HepG2 (cell line): ENCODE results near the gene NEK5. TPM values are rescaled to one million over a fixed set of nuclear protein-coding genes. Genes with fewer than 3 reads are reported as not detected.

Source experiments
- KLF6 ChIP-seq: IDR thresholded peaks from 2 replicates; pipeline ENCODE4 v1.8.0; 2016; ENCODE audit warnings: missing biosample characterization, missing genetic modification reagents
- RBFOX2 ChIP-seq: fragments of 200-400 bp; formaldehyde crosslinking; IDR thresholded peaks from 2 replicates; pipeline ENCODE4 v1.6.1; 2017; ENCODE audit warnings: low read depth, mild to moderate bottlenecking, low read length
- ZNF282 ChIP-seq: fragments of 450-650 bp; IDR thresholded peaks from 2 replicates; pipeline ENCODE4 v1.6.1; 2018; ENCODE audit not compliant: partially characterized antibody
- ZNF446 ChIP-seq: sonication (generic); formaldehyde crosslinking; IDR thresholded peaks from 2 replicates; pipeline ENCODE4 v1.5.0; 2020; ENCODE audit warnings: mild to moderate bottlenecking, missing genetic modification reagents
- ZNF776 ChIP-seq: sonication (generic); formaldehyde crosslinking; IDR thresholded peaks from 2 replicates; pipeline ENCODE4 v1.4.0; 2020; ENCODE audit warnings: mild to moderate bottlenecking, missing genetic modification reagents
- polyA plus RNA-seq, 8 experiments: library from polyadenylated mRNA; depleted of rRNA in 3 of 8; stranded (reverse) in 7 of 8; unstranded in 1 of 8; fragments of >200 nt; fragmentation: Illumina TruSeq in 4 of 8; extraction: Trizol in 4 of 8; gene quantifications; 2 replicates each; pipeline versions ENCODE4 v1.2.1 to v1.2.3, GENCODE V29; 2011 to 2016; ENCODE audit warnings: low read depth in 4 of 8, missing spikeins in 1 of 8, mixed read lengths in 1 of 8; ENCODE audit not compliant: insufficient read depth in 1 of 8
- total RNA-seq, 5 experiments: library from RNA; depleted of rRNA; stranded (reverse); fragments of >200 nt; fragmentation: Illumina TruSeq; extraction: Trizol; gene quantifications; 2 replicates each; pipeline ENCODE4 v1.2.3, GENCODE V29; 2016; ENCODE audit warnings: low read depth in 1 of 5
- TF ChIP-seq, protein P1 (sequence below): IDR thresholded peaks from 2 replicates; pipeline ENCODE4 v1.6.1; 2012; ENCODE audit warnings: low read length, improper control_type of control experiment
- TF ChIP-seq, protein P2 (sequence below): sonication (generic); formaldehyde crosslinking; IDR thresholded peaks from 2 replicates; pipeline ENCODE4 v1.9.0; 2022; ENCODE audit warnings: missing genetic modification reagents, mild to moderate bottlenecking, borderline replicate concordance
- TF ChIP-seq, protein P3 (sequence below): sonication (generic); formaldehyde crosslinking; IDR thresholded peaks from 2 replicates; pipeline ENCODE4 v1.4.0; 2020; ENCODE audit warnings: mild to moderate bottlenecking, missing genetic modification reagents, borderline replicate concordance
- TF ChIP-seq, protein P4 (sequence below): sonication (generic); formaldehyde crosslinking; conservative IDR thresholded peaks from 2 replicates; pipeline ENCODE4 v1.8.0; 2022; ENCODE audit warnings: mild to moderate bottlenecking, moderate library complexity, missing genetic modification reagents
- TF ChIP-seq, protein P5 (sequence below): sonication (generic); formaldehyde crosslinking; IDR thresholded peaks from 2 replicates; pipeline ENCODE4 v1.4.0; 2020; ENCODE audit warnings: mild to moderate bottlenecking, low read depth, missing genetic modification reagents
- TF ChIP-seq, protein P6 (sequence below): IDR thresholded peaks from 2 replicates; pipeline ENCODE4 v1.6.1; 2016; ENCODE audit warnings: low read depth, missing genetic modification reagents, missing compliant biosample characterization

NEK5 gene
- total and polyA plus RNA-seq, 2 of the 13 experiments (the other 11 are each of a cell fraction or from before 2014, with no cell fraction given), result 0.12 to 0.22 TPM

DNA sequence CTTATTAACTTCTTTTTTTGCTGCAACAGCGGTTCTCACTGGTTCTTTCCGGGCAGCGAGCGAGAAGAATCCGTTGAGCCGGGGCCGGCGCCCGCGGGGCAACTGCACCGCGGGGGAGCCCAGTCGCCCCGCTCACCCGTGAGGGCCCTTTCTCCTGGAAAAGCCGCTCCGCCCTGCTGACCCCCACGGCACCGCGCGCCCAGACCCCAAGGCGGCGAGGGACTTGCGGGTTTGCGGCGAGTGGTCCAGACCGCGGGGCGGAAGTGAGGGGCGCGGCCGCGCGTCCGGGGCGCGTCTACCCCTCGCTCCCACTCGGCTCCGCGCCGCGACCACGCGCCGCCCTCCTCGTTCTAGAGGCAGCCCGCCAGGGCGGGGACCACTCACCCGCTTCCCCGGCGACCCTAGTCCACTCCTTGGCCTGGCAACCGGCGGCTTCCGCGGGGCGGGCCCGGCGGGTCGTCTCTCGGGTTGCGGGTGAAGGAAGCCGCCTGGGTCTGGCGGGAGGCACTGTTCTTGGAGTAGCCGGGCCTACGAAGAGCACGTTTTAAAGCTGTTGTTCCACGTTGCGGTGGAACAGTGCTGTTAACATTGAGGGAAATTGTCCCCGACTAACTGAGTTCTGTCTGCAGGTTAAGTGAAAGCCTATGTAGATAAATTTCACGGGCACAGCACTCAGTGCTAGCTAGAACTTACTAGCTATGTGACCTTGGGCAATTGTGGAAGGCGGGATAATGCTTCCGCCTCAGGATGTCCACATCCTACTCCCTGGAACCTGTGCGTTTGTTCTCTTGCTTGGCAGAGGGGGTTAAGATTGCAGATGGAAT lies 30.5 kb upstream of the NEK5 start, which contains the start of gene NEK3 (continued):
- TF ChIP-seq, protein P1, sequence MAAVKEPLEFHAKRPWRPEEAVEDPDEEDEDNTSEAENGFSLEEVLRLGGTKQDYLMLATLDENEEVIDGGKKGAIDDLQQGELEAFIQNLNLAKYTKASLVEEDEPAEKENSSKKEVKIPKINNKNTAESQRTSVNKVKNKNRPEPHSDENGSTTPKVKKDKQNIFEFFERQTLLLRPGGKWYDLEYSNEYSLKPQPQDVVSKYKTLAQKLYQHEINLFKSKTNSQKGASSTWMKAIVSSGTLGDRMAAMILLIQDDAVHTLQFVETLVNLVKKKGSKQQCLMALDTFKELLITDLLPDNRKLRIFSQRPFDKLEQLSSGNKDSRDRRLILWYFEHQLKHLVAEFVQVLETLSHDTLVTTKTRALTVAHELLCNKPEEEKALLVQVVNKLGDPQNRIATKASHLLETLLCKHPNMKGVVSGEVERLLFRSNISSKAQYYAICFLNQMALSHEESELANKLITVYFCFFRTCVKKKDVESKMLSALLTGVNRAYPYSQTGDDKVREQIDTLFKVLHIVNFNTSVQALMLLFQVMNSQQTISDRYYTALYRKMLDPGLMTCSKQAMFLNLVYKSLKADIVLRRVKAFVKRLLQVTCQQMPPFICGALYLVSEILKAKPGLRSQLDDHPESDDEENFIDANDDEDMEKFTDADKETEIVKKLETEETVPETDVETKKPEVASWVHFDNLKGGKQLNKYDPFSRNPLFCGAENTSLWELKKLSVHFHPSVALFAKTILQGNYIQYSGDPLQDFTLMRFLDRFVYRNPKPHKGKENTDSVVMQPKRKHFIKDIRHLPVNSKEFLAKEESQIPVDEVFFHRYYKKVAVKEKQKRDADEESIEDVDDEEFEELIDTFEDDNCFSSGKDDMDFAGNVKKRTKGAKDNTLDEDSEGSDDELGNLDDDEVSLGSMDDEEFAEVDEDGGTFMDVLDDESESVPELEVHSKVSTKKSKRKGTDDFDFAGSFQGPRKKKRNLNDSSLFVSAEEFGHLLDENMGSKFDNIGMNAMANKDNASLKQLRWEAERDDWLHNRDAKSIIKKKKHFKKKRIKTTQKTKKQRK, result no peak
- TF ChIP-seq, protein P2, sequence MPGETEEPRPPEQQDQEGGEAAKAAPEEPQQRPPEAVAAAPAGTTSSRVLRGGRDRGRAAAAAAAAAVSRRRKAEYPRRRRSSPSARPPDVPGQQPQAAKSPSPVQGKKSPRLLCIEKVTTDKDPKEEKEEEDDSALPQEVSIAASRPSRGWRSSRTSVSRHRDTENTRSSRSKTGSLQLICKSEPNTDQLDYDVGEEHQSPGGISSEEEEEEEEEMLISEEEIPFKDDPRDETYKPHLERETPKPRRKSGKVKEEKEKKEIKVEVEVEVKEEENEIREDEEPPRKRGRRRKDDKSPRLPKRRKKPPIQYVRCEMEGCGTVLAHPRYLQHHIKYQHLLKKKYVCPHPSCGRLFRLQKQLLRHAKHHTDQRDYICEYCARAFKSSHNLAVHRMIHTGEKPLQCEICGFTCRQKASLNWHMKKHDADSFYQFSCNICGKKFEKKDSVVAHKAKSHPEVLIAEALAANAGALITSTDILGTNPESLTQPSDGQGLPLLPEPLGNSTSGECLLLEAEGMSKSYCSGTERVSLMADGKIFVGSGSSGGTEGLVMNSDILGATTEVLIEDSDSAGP (CRISPR knock-in tag), result peak; percentile 80; the same call in 1 of the 2 replicates
- TF ChIP-seq RBFOX2 (peak; percentile 97), KLF6 (CRISPR knock-in tag) (peak; percentile 55; the same call in 1 of the 2 replicates), ZNF446 (CRISPR knock-in tag) (peak; percentile 74; the same call in 1 of the 2 replicates), ZNF776 (peak; percentile 36; the same call in 1 of the 2 replicates), ZNF282 (no peak)
- TF ChIP-seq, protein P3, sequence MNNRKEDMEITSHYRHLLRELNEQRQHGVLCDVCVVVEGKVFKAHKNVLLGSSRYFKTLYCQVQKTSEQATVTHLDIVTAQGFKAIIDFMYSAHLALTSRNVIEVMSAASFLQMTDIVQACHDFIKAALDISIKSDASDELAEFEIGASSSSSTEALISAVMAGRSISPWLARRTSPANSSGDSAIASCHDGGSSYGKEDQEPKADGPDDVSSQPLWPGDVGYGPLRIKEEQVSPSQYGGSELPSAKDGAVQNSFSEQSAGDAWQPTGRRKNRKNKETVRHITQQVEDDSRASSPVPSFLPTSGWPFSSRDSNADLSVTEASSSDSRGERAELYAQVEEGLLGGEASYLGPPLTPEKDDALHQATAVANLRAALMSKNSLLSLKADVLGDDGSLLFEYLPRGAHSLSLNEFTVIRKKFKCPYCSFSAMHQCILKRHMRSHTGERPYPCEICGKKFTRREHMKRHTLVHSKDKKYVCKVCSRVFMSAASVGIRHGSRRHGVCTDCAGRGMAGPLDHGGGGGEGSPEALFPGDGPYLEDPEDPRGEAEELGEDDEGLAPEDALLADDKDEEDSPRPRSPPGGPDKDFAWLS, result no peak
- TF ChIP-seq, protein P4, sequence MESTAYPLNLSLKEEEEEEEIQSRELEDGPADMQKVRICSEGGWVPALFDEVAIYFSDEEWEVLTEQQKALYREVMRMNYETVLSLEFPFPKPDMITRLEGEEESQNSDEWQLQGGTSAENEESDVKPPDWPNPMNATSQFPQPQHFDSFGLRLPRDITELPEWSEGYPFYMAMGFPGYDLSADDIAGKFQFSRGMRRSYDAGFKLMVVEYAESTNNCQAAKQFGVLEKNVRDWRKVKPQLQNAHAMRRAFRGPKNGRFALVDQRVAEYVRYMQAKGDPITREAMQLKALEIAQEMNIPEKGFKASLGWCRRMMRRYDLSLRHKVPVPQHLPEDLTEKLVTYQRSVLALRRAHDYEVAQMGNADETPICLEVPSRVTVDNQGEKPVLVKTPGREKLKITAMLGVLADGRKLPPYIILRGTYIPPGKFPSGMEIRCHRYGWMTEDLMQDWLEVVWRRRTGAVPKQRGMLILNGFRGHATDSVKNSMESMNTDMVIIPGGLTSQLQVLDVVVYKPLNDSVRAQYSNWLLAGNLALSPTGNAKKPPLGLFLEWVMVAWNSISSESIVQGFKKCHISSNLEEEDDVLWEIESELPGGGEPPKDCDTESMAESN (CRISPR knock-in tag), result no peak
- TF ChIP-seq, protein P5, sequence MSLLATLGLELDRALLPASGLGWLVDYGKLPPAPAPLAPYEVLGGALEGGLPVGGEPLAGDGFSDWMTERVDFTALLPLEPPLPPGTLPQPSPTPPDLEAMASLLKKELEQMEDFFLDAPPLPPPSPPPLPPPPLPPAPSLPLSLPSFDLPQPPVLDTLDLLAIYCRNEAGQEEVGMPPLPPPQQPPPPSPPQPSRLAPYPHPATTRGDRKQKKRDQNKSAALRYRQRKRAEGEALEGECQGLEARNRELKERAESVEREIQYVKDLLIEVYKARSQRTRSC (CRISPR knock-in tag), result peak; percentile 98; the same call in 1 of the 2 replicates
- TF ChIP-seq, protein P6, sequence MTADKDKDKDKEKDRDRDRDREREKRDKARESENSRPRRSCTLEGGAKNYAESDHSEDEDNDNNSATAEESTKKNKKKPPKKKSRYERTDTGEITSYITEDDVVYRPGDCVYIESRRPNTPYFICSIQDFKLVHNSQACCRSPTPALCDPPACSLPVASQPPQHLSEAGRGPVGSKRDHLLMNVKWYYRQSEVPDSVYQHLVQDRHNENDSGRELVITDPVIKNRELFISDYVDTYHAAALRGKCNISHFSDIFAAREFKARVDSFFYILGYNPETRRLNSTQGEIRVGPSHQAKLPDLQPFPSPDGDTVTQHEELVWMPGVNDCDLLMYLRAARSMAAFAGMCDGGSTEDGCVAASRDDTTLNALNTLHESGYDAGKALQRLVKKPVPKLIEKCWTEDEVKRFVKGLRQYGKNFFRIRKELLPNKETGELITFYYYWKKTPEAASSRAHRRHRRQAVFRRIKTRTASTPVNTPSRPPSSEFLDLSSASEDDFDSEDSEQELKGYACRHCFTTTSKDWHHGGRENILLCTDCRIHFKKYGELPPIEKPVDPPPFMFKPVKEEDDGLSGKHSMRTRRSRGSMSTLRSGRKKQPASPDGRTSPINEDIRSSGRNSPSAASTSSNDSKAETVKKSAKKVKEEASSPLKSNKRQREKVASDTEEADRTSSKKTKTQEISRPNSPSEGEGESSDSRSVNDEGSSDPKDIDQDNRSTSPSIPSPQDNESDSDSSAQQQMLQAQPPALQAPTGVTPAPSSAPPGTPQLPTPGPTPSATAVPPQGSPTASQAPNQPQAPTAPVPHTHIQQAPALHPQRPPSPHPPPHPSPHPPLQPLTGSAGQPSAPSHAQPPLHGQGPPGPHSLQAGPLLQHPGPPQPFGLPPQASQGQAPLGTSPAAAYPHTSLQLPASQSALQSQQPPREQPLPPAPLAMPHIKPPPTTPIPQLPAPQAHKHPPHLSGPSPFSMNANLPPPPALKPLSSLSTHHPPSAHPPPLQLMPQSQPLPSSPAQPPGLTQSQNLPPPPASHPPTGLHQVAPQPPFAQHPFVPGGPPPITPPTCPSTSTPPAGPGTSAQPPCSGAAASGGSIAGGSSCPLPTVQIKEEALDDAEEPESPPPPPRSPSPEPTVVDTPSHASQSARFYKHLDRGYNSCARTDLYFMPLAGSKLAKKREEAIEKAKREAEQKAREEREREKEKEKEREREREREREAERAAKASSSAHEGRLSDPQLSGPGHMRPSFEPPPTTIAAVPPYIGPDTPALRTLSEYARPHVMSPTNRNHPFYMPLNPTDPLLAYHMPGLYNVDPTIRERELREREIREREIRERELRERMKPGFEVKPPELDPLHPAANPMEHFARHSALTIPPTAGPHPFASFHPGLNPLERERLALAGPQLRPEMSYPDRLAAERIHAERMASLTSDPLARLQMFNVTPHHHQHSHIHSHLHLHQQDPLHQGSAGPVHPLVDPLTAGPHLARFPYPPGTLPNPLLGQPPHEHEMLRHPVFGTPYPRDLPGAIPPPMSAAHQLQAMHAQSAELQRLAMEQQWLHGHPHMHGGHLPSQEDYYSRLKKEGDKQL (CRISPR knock-in tag), result 0 out of 2 replicates have a peak, but pooled peaks have one; percentile 11
